K562 (cell line): ENCODE measurements around the gene HYPK. TPM values are rescaled to one million over a fixed set of nuclear protein-coding genes. Genes with fewer than 3 reads are reported as not detected.

Experiments used
- C11orf30 ChIP-seq: fragments of 450-650 bp; IDR thresholded peaks from 2 replicates; pipeline ENCODE4 v1.6.1; 2016; ENCODE audit warnings: low read depth, mild to moderate bottlenecking
- CSDE1 ChIP-seq, 2 experiments: fragments of 450-650 bp; IDR thresholded peaks; 2 replicates each; pipeline ENCODE4 v1.6.1; 2016; ENCODE audit warnings: mild to moderate bottlenecking in 1 of 2
- GTF2E2 ChIP-seq: fragments of 200-800 bp; sonication (Bioruptor generic); IDR thresholded peaks from 2 replicates; pipeline ENCODE4 v1.6.1; 2016; ENCODE audit warnings: missing genetic modification characterization, missing compliant biosample characterization
- KLF16 ChIP-seq: IDR thresholded peaks from 2 replicates; pipeline ENCODE4 v1.6.1; 2016; ENCODE audit warnings: antibody characterized with exemption
- MAFK ChIP-seq: IDR thresholded peaks from 2 replicates; pipeline ENCODE4 v1.6.1; 2011; ENCODE audit warnings: low read length, improper control_type of control experiment
- MECOM ChIP-seq: fragments of 250-450 bp; sonication (Bioruptor Pico); IDR thresholded peaks from 2 replicates; pipeline ENCODE4 v1.8.0; 2022; ENCODE audit warnings: inconsistent platforms
- NEUROD1 ChIP-seq: fragments of 150-350 bp; IDR thresholded peaks from 2 replicates; pipeline ENCODE4 v1.6.1; 2014; ENCODE audit warnings: borderline replicate concordance, low read length, low read depth; ENCODE audit not compliant: partially characterized antibody
- NFE2 ChIP-seq: IDR thresholded peaks from 2 replicates; pipeline ENCODE4 v1.6.1; 2014; ENCODE audit warnings: antibody characterized with exemption, low read depth
- PCBP2 ChIP-seq: fragments of 200-400 bp; formaldehyde crosslinking; IDR thresholded peaks from 2 replicates; pipeline ENCODE4 v1.6.1; 2018; ENCODE audit warnings: low read length, low read depth, mild to moderate bottlenecking, moderate library complexity; ENCODE audit not compliant: poor library complexity, severe bottlenecking
- PRMT5 ChIP-seq: sonication (generic); formaldehyde crosslinking; IDR thresholded peaks from 2 replicates; pipeline ENCODE4 v1.5.0; 2020; ENCODE audit warnings: missing genetic modification reagents
- SMARCE1 ChIP-seq: fragments of 450-650 bp; IDR thresholded peaks from 2 replicates; pipeline ENCODE4 v1.7.1; 2016; ENCODE audit warnings: mild to moderate bottlenecking
- SOX6 ChIP-seq: fragments of 450-650 bp; IDR thresholded peaks from 2 replicates; pipeline ENCODE4 v1.6.1; 2014; ENCODE audit warnings: mild to moderate bottlenecking
- ZFP30 ChIP-seq: fragments of 250-450 bp; sonication (Bioruptor Pico); IDR thresholded peaks from 2 replicates; pipeline ENCODE4 v1.8.0; 2022; ENCODE audit warnings: moderate library complexity, mild to moderate bottlenecking, inconsistent platforms, borderline replicate concordance
- ZFX ChIP-seq: sonication (generic); formaldehyde crosslinking; IDR thresholded peaks from 2 replicates; pipeline ENCODE4 v1.8.0; 2022; ENCODE audit warnings: mild to moderate bottlenecking, missing genetic modification reagents, moderate library complexity
- ZNF143 ChIP-seq: sonication (generic); formaldehyde crosslinking; IDR thresholded peaks from 2 replicates; pipeline ENCODE4 v1.9.0; 2022; ENCODE audit warnings: mild to moderate bottlenecking, missing genetic modification reagents
- ZNF232 ChIP-seq: sonication (generic); formaldehyde crosslinking; IDR thresholded peaks from 2 replicates; pipeline ENCODE4 v1.8.0; 2022; ENCODE audit warnings: mild to moderate bottlenecking, missing genetic modification reagents
- ZNF384 ChIP-seq: IDR thresholded peaks from 2 replicates; pipeline ENCODE4 v1.6.1; 2012; ENCODE audit warnings: low read depth, low read length, improper control_type of control experiment
- ZNF644 ChIP-seq: fragments of 200-800 bp; sonication (Bioruptor generic); IDR thresholded peaks from 2 replicates; pipeline ENCODE4 v1.6.1; 2016; ENCODE audit warnings: low read depth, missing genetic modification characterization, missing compliant biosample characterization
- polyA plus RNA-seq, 8 experiments: library from polyadenylated mRNA; depleted of rRNA in 4 of 8; stranded (reverse) in 5 of 8; unstranded in 3 of 8; fragments of >200 nt; fragmentation: Nextera tagmentation in 2 of 8; fragmentation: Illumina TruSeq in 1 of 8; extraction: Ambion mirVana in 2 of 8; extraction: Trizol in 1 of 8; gene quantifications; 2 replicates each; pipeline versions ENCODE4 v1.2.1 to v1.2.3, GENCODE V29; 2011 to 2014; ENCODE audit warnings: inconsistent platforms in 1 of 8, missing spikeins in 1 of 8
- total RNA-seq, 7 experiments: library from RNA; depleted of rRNA in 6 of 7; stranded (reverse); fragments of >200 nt in 6 of 7; fragmentation: Illumina TruSeq in 2 of 7; extraction: Trizol in 2 of 7; gene quantifications; 2 replicates each; pipeline versions ENCODE4 v1.2.1 to v1.2.3, GENCODE V29; 2011 to 2021; ENCODE audit warnings: low replicate concordance in 1 of 7
- TF ChIP-seq, protein P1 (sequence below): fragments of 450-650 bp; formaldehyde crosslinking; IDR thresholded peaks from 2 replicates; pipeline ENCODE4 v1.4.0; 2020; ENCODE audit warnings: mild to moderate bottlenecking, moderate library complexity
- TF ChIP-seq, protein P2 (sequence below): fragments of 250-450 bp; sonication (Bioruptor Pico); IDR thresholded peaks from 2 replicates; pipeline ENCODE4 v1.4.0; 2020
- TF ChIP-seq, protein P3 (sequence below), 2 experiments: fragments of 450-650 bp; conservative IDR thresholded peaks; 2 replicates each; pipeline ENCODE4 v1.6.1; 2017; ENCODE audit warnings: mild to moderate bottlenecking in 2 of 2, moderate library complexity in 2 of 2
- TF ChIP-seq, protein P4 (sequence below): sonication (generic); formaldehyde crosslinking; IDR thresholded peaks from 2 replicates; pipeline ENCODE4 v1.5.0; 2020; ENCODE audit warnings: missing genetic modification reagents
- TF ChIP-seq, protein P5 (sequence below): fragments of 250-450 bp; sonication (Bioruptor Pico); IDR thresholded peaks from 2 replicates; pipeline ENCODE4 v1.8.0; 2022; ENCODE audit warnings: moderate library complexity, mild to moderate bottlenecking, inconsistent platforms
- TF ChIP-seq, protein P6 (sequence below), 2 experiments: fragments of 450-650 bp in 1 of 2; sonication (generic) in 1 of 2; formaldehyde crosslinking in 1 of 2; IDR thresholded peaks in 1 of 2; conservative IDR thresholded peaks in 1 of 2; 2 replicates each; pipeline versions ENCODE4 v1.6.1 to v1.8.1; 2016 to 2023; ENCODE audit warnings: mild to moderate bottlenecking in 2 of 2, moderate library complexity in 2 of 2, inconsistent platforms in 1 of 2, missing genetic modification reagents in 1 of 2

The HYPK gene
- total and polyA plus RNA-seq, 9 of the 15 experiments (the other 6 are each of a cell fraction or from before 2014, with no cell fraction given): 7.2 to 28.0 (median 21.1) TPM

DNA sequence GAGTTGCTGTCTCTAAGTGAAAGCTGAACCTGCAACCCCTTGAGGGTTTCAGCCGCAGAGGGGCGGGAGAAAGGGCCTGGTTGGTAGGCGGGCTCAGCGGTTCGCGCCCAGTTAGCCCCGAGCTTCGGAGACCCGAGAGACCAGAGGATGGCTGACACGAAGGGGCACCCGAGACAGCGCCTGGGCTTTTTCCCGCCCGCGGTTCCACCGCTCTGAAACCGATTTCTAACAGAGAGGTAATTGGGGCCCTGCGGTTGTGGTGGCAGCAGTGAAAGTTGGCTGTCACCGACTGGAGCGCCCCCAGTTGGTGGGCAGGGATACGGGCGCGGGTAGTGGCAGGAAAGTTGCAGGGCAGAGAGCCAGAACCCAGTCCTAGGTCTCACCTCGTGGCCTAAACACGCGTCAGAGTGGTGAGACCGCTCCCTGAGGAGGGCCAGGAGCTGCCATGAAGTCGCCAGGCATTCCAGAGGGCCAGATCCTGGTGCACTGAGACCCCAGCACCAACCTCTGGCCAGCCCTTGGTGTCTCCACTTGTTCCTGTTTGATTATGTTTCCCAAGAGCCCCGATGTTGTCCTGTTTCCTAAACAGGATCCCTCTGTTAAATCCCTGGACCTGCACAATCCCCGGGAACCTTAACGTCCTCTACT, 23.0 kb upstream of the HYPK start (continued):
- TF ChIP-seq, protein P1, sequence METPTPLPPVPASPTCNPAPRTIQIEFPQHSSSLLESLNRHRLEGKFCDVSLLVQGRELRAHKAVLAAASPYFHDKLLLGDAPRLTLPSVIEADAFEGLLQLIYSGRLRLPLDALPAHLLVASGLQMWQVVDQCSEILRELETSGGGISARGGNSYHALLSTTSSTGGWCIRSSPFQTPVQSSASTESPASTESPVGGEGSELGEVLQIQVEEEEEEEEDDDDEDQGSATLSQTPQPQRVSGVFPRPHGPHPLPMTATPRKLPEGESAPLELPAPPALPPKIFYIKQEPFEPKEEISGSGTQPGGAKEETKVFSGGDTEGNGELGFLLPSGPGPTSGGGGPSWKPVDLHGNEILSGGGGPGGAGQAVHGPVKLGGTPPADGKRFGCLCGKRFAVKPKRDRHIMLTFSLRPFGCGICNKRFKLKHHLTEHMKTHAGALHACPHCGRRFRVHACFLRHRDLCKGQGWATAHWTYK (CRISPR knock-in tag): no peak
- TF ChIP-seq CSDE1 (IDR thresholded peaks at IDR 0.05) (no peak), ZNF143 (CRISPR knock-in tag) (no peak), PRMT5 (CRISPR knock-in tag) (no peak), ZNF384 (no peak), ZNF644 (no peak), ZNF232 (CRISPR knock-in tag) (no peak), SOX6 (no peak), NFE2 (no peak), MAFK (no peak), SMARCE1 (no peak), C11orf30 (no peak), PCBP2 (no peak), ZFX (CRISPR knock-in tag) (peak; percentile 60; the same call in 1 of the 2 replicates), ZFP30 (CRISPR knock-in tag) (no peak), GTF2E2 (tag) (no peak), MECOM (CRISPR knock-in tag) (no peak), KLF16 (no peak), NEUROD1 (no peak)
- TF ChIP-seq, protein P2, sequence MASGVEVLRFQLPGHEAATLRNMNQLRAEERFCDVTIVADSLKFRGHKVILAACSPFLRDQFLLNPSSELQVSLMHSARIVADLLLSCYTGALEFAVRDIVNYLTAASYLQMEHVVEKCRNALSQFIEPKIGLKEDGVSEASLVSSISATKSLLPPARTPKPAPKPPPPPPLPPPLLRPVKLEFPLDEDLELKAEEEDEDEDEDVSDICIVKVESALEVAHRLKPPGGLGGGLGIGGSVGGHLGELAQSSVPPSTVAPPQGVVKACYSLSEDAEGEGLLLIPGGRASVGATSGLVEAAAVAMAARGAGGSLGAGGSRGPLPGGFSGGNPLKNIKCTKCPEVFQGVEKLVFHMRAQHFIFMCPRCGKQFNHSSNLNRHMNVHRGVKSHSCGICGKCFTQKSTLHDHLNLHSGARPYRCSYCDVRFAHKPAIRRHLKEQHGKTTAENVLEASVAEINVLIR (CRISPR knock-in tag): no peak
- TF ChIP-seq, protein P3, sequence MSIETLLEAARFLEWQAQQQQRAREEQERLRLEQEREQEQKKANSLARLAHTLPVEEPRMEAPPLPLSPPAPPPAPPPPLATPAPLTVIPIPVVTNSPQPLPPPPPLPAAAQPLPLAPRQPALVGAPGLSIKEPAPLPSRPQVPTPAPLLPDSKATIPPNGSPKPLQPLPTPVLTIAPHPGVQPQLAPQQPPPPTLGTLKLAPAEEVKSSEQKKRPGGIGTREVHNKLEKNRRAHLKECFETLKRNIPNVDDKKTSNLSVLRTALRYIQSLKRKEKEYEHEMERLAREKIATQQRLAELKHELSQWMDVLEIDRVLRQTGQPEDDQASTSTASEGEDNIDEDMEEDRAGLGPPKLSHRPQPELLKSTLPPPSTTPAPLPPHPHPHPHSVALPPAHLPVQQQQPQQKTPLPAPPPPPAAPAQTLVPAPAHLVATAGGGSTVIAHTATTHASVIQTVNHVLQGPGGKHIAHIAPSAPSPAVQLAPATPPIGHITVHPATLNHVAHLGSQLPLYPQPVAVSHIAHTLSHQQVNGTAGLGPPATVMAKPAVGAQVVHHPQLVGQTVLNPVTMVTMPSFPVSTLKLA (conservative IDR thresholded peaks at IDR 0.05): peak in 1 of 2 experiments; percentile 34; a peak in 1 of 4 replicates
- TF ChIP-seq, protein P4, sequence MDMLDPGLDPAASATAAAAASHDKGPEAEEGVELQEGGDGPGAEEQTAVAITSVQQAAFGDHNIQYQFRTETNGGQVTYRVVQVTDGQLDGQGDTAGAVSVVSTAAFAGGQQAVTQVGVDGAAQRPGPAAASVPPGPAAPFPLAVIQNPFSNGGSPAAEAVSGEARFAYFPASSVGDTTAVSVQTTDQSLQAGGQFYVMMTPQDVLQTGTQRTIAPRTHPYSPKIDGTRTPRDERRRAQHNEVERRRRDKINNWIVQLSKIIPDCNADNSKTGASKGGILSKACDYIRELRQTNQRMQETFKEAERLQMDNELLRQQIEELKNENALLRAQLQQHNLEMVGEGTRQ: no peak
- TF ChIP-seq, protein P5, sequence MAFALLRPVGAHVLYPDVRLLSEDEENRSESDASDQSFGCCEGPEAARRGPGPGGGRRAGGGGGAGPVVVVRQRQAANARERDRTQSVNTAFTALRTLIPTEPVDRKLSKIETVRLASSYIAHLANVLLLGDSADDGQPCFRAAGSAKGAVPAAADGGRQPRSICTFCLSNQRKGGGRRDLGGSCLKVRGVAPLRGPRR (CRISPR knock-in tag): no peak
- TF ChIP-seq, protein P6, sequence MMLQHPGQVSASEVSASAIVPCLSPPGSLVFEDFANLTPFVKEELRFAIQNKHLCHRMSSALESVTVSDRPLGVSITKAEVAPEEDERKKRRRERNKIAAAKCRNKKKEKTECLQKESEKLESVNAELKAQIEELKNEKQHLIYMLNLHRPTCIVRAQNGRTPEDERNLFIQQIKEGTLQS (IDR thresholded peaks at IDR 0.05): no peak
- TF ChIP-seq, protein P6 (CRISPR knock-in tag; conservative IDR thresholded peaks at IDR 0.05): no peak
